Nephron progenitor cell (in vitro differentiated cells): Measurements from ENCODE around the gene FER1L5.

Experiments
- DNase-seq: peaks from one replicate; pipeline ENCODE4 v3.0.0; 2021
- H3K27ac Mint-ChIP-seq: 2 replicates; pipeline ENCODE4 v1.8.0; 2021; ENCODE audit warnings: mild to moderate bottlenecking, moderate library complexity, mixed read lengths
- H3K27me3 Mint-ChIP-seq: 2 replicates; pipeline ENCODE4 v1.8.0; 2021; ENCODE audit warnings: mild to moderate bottlenecking, low read depth, mixed read lengths; ENCODE audit not compliant: poor library complexity
- H3K36me3 Mint-ChIP-seq: 2 replicates; pipeline ENCODE4 v1.8.0; 2021; ENCODE audit warnings: low read depth, mixed read lengths
- H3K4me1 Mint-ChIP-seq: 2 replicates; pipeline ENCODE4 v1.8.0; 2021; ENCODE audit warnings: mixed read lengths
- H3K4me3 Mint-ChIP-seq: 2 replicates; pipeline ENCODE4 v1.8.0; 2021; ENCODE audit warnings: mild to moderate bottlenecking, moderate library complexity, mixed read lengths
- H3K9me3 Mint-ChIP-seq: 2 replicates; pipeline ENCODE4 v1.8.0; 2021; ENCODE audit warnings: mild to moderate bottlenecking, moderate library complexity, mixed read lengths
- CTCF ChIP-seq: fragments of 200-600 bp; sonication (generic); IDR thresholded peaks from 2 replicates; pipeline ENCODE4 v1.5.0; 2021; ENCODE audit warnings: antibody characterized with exemption

FER1L5 gene

GRCh38 chr2:96683972-96684820 is 41.6 kb downstream of the FER1L5 start:
- no peaks in the 10 kb centered on the region for H3K9me3 Mint-ChIP-seq
- H3K27me3 Mint-ChIP-seq, result peaks cover 9% of the 10 kb centered on the region
- no peaks in the 10 kb centered on the region for H3K36me3 Mint-ChIP-seq
- no peak for TF ChIP-seq CTCF
- no peak overlapping the region for H3K4me3 Mint-ChIP-seq
- peaks cover 35% of the 10 kb centered on the region for H3K4me1 Mint-ChIP-seq
- no peak for DNase-seq
- no peak overlapping the region for H3K27ac Mint-ChIP-seq

GRCh38 chr2:96684883-96685576 is 42.5 kb downstream of the FER1L5 start:
- no peak for DNase-seq
- TF ChIP-seq CTCF, result no peak
- Mint-ChIP-seq H3K4me1 (peaks cover 28% of the 10 kb centered on the region), H3K27me3 (peaks cover 3% of the 10 kb centered on the region), H3K27ac (no peak overlapping the region), H3K4me3 (no peak overlapping the region), H3K36me3 (no peaks in the 10 kb centered on the region), H3K9me3 (no peaks in the 10 kb centered on the region)

- Mint-ChIP-seq H3K4me1 (peaks cover 22% of the 10 kb centered on the region), H3K9me3 (no peaks in the 10 kb centered on the region), H3K27me3 (peaks cover 3% of the 10 kb centered on the region), H3K27ac (no peak overlapping the region), H3K4me3 (no peak overlapping the region), H3K36me3 (no peaks in the 10 kb centered on the region)
- DNase-seq, result no peak
- TF ChIP-seq CTCF, result no peak
These were observed 43.3 kb downstream of the FER1L5 start for GRCh38 chr2:96685577-96686459.

- H3K4me1 Mint-ChIP-seq, result peaks cover 23% of the 10 kb centered on the region
- no peaks in the 10 kb centered on the region for H3K9me3 Mint-ChIP-seq
- TF ChIP-seq CTCF, result no peak
- H3K27me3 Mint-ChIP-seq, result peaks cover 3% of the 10 kb centered on the region
- H3K36me3 Mint-ChIP-seq, result no peaks in the 10 kb centered on the region
- H3K4me3 Mint-ChIP-seq, result no peak overlapping the region
- H3K27ac Mint-ChIP-seq, result no peak overlapping the region
- DNase-seq, result no peak
These were observed 44.7 kb downstream of the FER1L5 start for GRCh38 chr2:96687266-96687665.

GRCh38 chr2:96687711-96688640 is 45.4 kb downstream of the FER1L5 start:
- H3K9me3 Mint-ChIP-seq, result no peaks in the 10 kb centered on the region
- no peak overlapping the region for H3K27ac Mint-ChIP-seq
- H3K4me1 Mint-ChIP-seq, result peaks cover 26% of the 10 kb centered on the region
- no peaks in the 10 kb centered on the region for H3K36me3 Mint-ChIP-seq
- no peak overlapping the region for H3K4me3 Mint-ChIP-seq
- H3K27me3 Mint-ChIP-seq, result peaks cover 1% of the 10 kb centered on the region
- TF ChIP-seq CTCF, result no peak
- DNase-seq, result no peak
